Posterior vena cava (tissue), 2 donors: ENCODE results near the gene SNRNP27. TPM values are rescaled to one million over a fixed set of nuclear protein-coding genes. Genes with fewer than 3 reads are reported as not detected.

Experiments
- total RNA-seq, 2 donors: library from RNA; stranded (reverse); fragmentation: NEBNext Ultra II Directional; extraction: Animal tissue kit (Norgen Biotek cat#: 25700); gene quantifications; one replicate each; pipeline ENCODE4 v1.2.1, GENCODE V29; 2021
- donor health status: DM: yes; HTN: yes; CAD: no.
- donor health status: DM: yes; HTN: yes; CAD: no.

Gene SNRNP27
- total RNA-seq, 2 donors from 2014 or later: 35.9 to 47.3 TPM

Other genes starting within 250 kb of the SNRNP27 start
- gene ANXA4, start 151.8 kb upstream of the SNRNP27 start, total RNA-seq: 10 to 100 TPM; 90.8 to 92.2 TPM
- gene GMCL1, start 64.3 kb upstream of the SNRNP27 start, total RNA-seq: 10 to 100 TPM; 10.4 to 11.5 TPM
- 10 to 100 TPM; 14.9 to 20.7 TPM for gene MXD1, start 21.2 kb downstream of the SNRNP27 start, total RNA-seq
- 1 to 10 TPM in 1 of 2 donors, under 1 TPM in 1; 1.00 to 1.7 TPM for gene ASPRV1, start 67.7 kb downstream of the SNRNP27 start, total RNA-seq
- 100 to 1,000 TPM; 238 to 269 TPM for gene PCBP1, start 193.5 kb downstream of the SNRNP27 start, total RNA-seq